Activated CD8-positive, alpha-beta T cell treated with anti-CD3 and anti-CD28 coated beads for 36 hours (primary cell): Measurements from ENCODE around the gene GAB3. TPM values are rescaled to one million over a fixed set of nuclear protein-coding genes. Genes with fewer than 3 reads are reported as not detected.

ENCODE experiments used
- ATAC-seq: fragments of 200-7000 bp; cut with Tn5 transposase; one replicate; pipeline ENCODE4 v1.10.0; 2021; ENCODE audit warnings: mild to moderate bottlenecking, moderate library complexity
- CTCF ChIA-PET: fragments of 350-600 bp; sonication (Branson Sonifier 250); formaldehyde crosslinking; loops from one replicate; lab custom pipeline; 2021; ENCODE audit warnings: antibody characterized with exemption; lab: Charles Lee
- POLR2A ChIA-PET: fragments of 350-600 bp; sonication (Branson Sonifier 250); formaldehyde crosslinking; loops from one replicate; lab custom pipeline; 2021; ENCODE audit warnings: antibody characterized with exemption; lab: Charles Lee
- DNase-seq: peaks from one replicate; pipeline ENCODE4 v3.0.0-alpha.2; 2020
- H3K27ac Mint-ChIP-seq: one replicate; pipeline ENCODE4 v1.8.0; 2021; ENCODE audit warnings: mild to moderate bottlenecking, mixed read lengths
- H3K27me3 Mint-ChIP-seq: one replicate; pipeline ENCODE4 v1.8.0; 2021; ENCODE audit warnings: mixed read lengths
- H3K36me3 Mint-ChIP-seq: one replicate; pipeline ENCODE4 v1.8.0; 2021; ENCODE audit warnings: low read depth, mixed read lengths
- H3K4me1 Mint-ChIP-seq: one replicate; pipeline ENCODE4 v1.8.0; 2021; ENCODE audit warnings: low read depth, mixed read lengths
- H3K4me3 Mint-ChIP-seq: one replicate; pipeline ENCODE4 v1.8.0; 2021; ENCODE audit warnings: mild to moderate bottlenecking, moderate library complexity, mixed read lengths
- H3K9me3 Mint-ChIP-seq: one replicate; pipeline ENCODE4 v1.8.0; 2021; ENCODE audit warnings: mixed read lengths
- intact Hi-C: fragments of 100-400 bp; cut with micrococcal nuclease; formaldehyde crosslinking; loops from one replicate; pipeline ENCODE4 v1.10.0; 2022
- total RNA-seq, 2 experiments: library from RNA; stranded (reverse); gene quantifications; one replicate each; pipeline ENCODE4 v1.2.3, GENCODE V29; 2021
- TF ChIP-seq, protein P1 (sequence below): fragments of 200-600 bp; IDR thresholded peaks from one replicate; pipeline ENCODE4 v1.8.0; 2022; ENCODE audit warnings: antibody characterized with exemption, mild to moderate bottlenecking

The GAB3 gene
- total RNA-seq, 2 experiments from 2014 or later: 3.9 to 5.0 TPM

DNA sequence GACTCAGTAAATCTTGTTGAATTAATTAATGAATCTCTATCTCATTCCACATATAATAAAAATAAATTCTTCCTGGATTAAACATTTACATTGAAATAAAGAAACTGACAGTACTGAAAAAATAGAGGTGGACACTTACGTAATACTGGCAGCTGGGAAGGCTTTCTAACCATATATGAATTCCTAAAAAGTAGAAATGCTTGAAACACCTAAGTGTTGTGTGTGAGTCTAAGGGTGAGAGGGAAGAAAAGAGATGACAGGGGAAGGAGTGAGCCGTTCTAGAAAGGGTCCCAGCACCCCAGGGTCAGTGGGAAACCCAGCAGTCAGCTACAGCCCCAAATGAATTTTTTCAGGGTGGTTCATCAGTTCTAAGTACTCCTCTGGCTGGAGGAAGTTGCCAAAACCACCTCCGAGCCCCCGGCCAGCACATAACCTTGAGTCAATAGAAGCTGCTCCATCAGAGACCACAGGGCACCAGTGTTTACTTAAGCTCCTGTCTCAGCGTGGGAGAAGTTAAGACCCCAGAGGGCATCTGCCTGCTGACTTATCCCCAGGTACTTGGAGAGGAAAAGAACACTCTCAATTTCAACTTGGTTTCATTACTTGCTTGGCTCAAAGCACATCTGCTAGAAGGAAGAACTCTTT lies 18.3 kb downstream of the GAB3 start:
- TF ChIP-seq, protein P1, sequence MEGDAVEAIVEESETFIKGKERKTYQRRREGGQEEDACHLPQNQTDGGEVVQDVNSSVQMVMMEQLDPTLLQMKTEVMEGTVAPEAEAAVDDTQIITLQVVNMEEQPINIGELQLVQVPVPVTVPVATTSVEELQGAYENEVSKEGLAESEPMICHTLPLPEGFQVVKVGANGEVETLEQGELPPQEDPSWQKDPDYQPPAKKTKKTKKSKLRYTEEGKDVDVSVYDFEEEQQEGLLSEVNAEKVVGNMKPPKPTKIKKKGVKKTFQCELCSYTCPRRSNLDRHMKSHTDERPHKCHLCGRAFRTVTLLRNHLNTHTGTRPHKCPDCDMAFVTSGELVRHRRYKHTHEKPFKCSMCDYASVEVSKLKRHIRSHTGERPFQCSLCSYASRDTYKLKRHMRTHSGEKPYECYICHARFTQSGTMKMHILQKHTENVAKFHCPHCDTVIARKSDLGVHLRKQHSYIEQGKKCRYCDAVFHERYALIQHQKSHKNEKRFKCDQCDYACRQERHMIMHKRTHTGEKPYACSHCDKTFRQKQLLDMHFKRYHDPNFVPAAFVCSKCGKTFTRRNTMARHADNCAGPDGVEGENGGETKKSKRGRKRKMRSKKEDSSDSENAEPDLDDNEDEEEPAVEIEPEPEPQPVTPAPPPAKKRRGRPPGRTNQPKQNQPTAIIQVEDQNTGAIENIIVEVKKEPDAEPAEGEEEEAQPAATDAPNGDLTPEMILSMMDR: no peak
- DNase-seq (peak; percentile 60), ATAC-seq (peak; percentile 21)
- Mint-ChIP-seq H3K4me1 (peaks cover 98% of the 10 kb centered on the region), H3K36me3 (peaks cover 8% of the 10 kb centered on the region), H3K27me3 (no peaks in the 10 kb centered on the region), H3K9me3 (no peaks in the 10 kb centered on the region), H3K27ac (peak overlapping the region; percentile 96), H3K4me3 (peak overlapping the region; percentile 64)
- POLR2A ChIA-PET: interaction anchor here (1.0 to 6.5 kb wide), 2 partner anchors 14 to 137 kb away, joined by 4 to 31 read pairs; no protein-coding TSS in a partner anchor
- intact Hi-C loops: no loop called here
- CTCF ChIA-PET: interaction anchor here (0.6 to 6.0 kb wide), 4 partner anchors 14 to 49 kb away, joined by 3 to 38 read pairs (median 19); partner anchors contain the start of gene GAB3

DNA sequence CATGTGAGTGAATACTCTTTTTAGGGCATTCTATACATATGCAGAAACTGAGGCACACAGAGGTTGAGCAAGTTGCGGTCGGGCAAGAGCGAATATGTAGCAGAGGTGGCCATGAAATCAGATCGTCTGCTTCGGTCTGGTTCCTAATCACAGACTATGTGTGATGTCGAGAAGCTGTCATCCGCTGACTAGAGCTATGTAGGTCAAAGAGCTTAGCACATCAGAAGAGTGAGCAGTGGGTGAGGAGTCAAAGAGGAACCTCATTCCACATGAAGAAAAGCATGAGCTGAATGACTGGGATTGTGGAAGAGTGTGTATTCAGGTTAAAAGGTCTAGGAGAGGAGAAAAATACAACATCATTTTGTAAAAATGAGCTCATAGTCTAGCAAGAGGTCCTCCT lies 19.0 kb downstream of the GAB3 start:
- H3K4me1 Mint-ChIP-seq: peaks cover 98% of the 10 kb centered on the region
- no peaks in the 10 kb centered on the region for H3K9me3 Mint-ChIP-seq
- H3K27ac Mint-ChIP-seq: peak overlapping the region; percentile 76
- DNase-seq (no peak), ATAC-seq (no peak)
- TF ChIP-seq, protein P1: no peak
- CTCF ChIA-PET: interaction anchor here (0.6 to 6.0 kb wide), 5 partner anchors 9 to 49 kb away, joined by 3 to 38 read pairs (median 3); partner anchors contain the start of gene GAB3
- POLR2A ChIA-PET: interaction anchor here (0.6 to 6.5 kb wide), 3 partner anchors 14 to 136 kb away, joined by 3 to 31 read pairs (median 4); no protein-coding TSS in a partner anchor
- no peaks in the 10 kb centered on the region for H3K27me3 Mint-ChIP-seq
- peak overlapping the region; percentile 18 for H3K4me3 Mint-ChIP-seq
- intact Hi-C loops: no loop called here
- H3K36me3 Mint-ChIP-seq: peaks cover 1% of the 10 kb centered on the region

DNA sequence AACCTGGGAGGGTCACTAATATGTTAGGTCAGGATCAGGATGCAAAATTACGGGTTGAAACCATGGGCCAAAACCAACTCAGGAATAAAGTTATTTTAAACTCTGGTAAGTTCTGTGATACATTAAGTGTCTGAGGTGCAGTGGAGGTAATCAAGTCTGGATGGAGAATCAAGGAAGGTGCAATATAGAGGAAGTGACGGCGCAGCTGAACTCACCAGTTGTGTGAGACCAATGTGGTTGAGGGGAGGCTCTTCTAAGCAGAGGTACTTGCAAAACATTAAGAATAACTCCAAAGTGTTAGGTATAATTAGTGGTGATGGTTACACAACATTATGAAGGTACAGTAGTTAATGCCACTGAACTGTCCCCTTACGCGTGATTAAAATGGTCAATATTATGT lies 19.7 kb downstream of the GAB3 start:
- DNase-seq: peak; percentile 32
- POLR2A ChIA-PET: interaction anchor here (6.5 kb wide), 1 partner anchor 13 kb away, joined by 31 read pairs; no protein-coding TSS in a partner anchor

DNA sequence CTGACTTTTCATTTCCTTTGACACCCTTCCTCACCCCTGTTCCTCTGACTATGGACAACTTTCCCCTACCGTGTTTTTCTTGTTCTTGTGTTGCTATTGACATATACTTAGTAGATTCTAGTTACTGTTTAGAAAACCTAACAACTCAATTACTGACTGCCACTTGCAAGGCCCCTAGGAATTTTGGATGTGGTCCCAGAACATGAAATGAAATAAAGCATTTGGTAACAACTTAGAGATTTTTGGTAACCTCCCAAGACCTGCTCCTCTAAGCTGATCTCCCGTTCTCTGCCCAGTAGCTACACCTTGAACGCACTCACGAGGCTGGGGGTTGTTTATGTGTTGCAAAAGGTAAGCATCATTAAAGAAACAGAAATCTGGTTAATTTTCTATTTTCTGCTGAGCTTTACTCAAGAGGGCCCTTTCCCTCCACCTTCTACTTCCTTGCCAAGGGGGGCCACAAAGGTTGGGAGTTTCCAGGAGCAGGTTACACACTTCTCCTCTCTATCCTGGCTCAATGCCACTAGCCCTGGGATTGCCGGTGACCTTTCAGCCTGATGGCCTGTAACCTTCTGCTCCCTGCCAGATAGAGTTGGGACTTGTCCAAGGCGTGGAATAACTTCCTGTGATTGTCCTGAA lies 20.5 kb downstream of the GAB3 start:
- POLR2A ChIA-PET: interaction anchor here (6.5 kb wide), 1 partner anchor 12 kb away, joined by 31 read pairs; no protein-coding TSS in a partner anchor
- DNase-seq (no peak), ATAC-seq (no peak)
- Mint-ChIP-seq H3K36me3 (no peaks in the 10 kb centered on the region), H3K9me3 (no peaks in the 10 kb centered on the region), H3K27ac (peak overlapping the region; percentile 54), H3K27me3 (no peaks in the 10 kb centered on the region), H3K4me3 (no peak overlapping the region), H3K4me1 (peaks cover 98% of the 10 kb centered on the region)
- intact Hi-C loops: no loop called here
- CTCF ChIA-PET: interaction anchor here (4.1 to 6.0 kb wide), 2 partner anchors 12 to 19 kb away, joined by 35 to 38 read pairs; partner anchors contain the start of gene GAB3
- TF ChIP-seq, protein P1: no peak

More for the DNA sequence above, 19.7 kb downstream of the GAB3 start:
- intact Hi-C loops: no loop called here
- peaks cover 98% of the 10 kb centered on the region for H3K4me1 Mint-ChIP-seq
- H3K9me3 Mint-ChIP-seq: no peaks in the 10 kb centered on the region
- H3K27ac Mint-ChIP-seq: peak overlapping the region; percentile 66
- no peak overlapping the region for H3K4me3 Mint-ChIP-seq
- no peaks in the 10 kb centered on the region for H3K36me3 Mint-ChIP-seq
- no peak for ATAC-seq
- no peaks in the 10 kb centered on the region for H3K27me3 Mint-ChIP-seq
- CTCF ChIA-PET: interaction anchor here (1.0 to 6.0 kb wide), 3 partner anchors 10 to 18 kb away, joined by 3 to 38 read pairs (median 35); partner anchors contain the start of gene GAB3
- TF ChIP-seq, protein P1: no peak
